K562 (cell line): Measurements from ENCODE around the gene MAP4K4. TPM values are rescaled to one million over a fixed set of nuclear protein-coding genes. Genes with fewer than 3 reads are reported as not detected.

Source experiments
- ATAC-seq: fragments of 200-7000 bp; cut with Tn5 transposase; 3 replicates; pipeline ENCODE4 v1.9.1; 2020; ENCODE audit warnings: moderate library complexity
- BruUV-seq: library from RNA; stranded (reverse); fragments of 400-500 nt; replicated peaks from 2 replicates; lab custom pipeline; 2021; lab: Mats Ljungman, UMichigan
- CTCF ChIA-PET: fragments of 300-600 bp; formaldehyde crosslinking; extraction: SDS; loops from one replicate; lab custom pipeline; 2021; ENCODE audit warnings: low intra/inter-chr PET ratio; lab: Yijun Ruan, JAX
- POLR2A ChIA-PET: fragments of 300-600, 350-650 bp; sonication (Branson Sonifier 250); formaldehyde crosslinking; extraction: SDS; loops from one replicate; lab custom pipeline; 2021; ENCODE audit warnings: antibody characterized with exemption, inconsistent platforms; lab: Yijun Ruan, JAX
- DNase-seq, 4 experiments: peaks; one replicate each; pipeline versions ENCODE4 v3.0.0 to v3.0.0-alpha.2; 2011 to 2018; ENCODE audit warnings: low spot score in 3 of 4, mixed read lengths in 3 of 4; ENCODE audit errors: extremely low read depth in 1 of 4
- FAIRE-seq: peaks from 2 replicates; lab custom pipeline; 2011; peaks lifted over from hg19 to GRCh38; lab: Jason Lieb, UNC
- H2AFZ ChIP-seq: 2 replicates; pipeline ENCODE4 v1.6.0; 2011; ENCODE audit warnings: low read depth, low read length, control low read depth, inconsistent platforms
- H3K27ac ChIP-seq: fragments of 200-600 bp; 3 replicates; pipeline ENCODE4 v1.8.0; 2011; ENCODE audit warnings: low read depth, mild to moderate bottlenecking, control low read depth, inconsistent platforms, low read length, moderate library complexity, mixed read lengths; ENCODE audit errors: extremely low read depth
- H3K27me3 ChIP-seq, 2 experiments: fragments of 300-600 bp in 1 of 2; 2 replicates in 1 of 2; 3 replicates in 1 of 2; pipeline versions ENCODE4 v1.6.0 to v1.8.0; 2011; ENCODE audit warnings: inconsistent platforms in 2 of 2, low read length in 2 of 2, mild to moderate bottlenecking in 1 of 2, mixed read lengths in 1 of 2, moderate library complexity in 1 of 2; ENCODE audit not compliant: control insufficient read depth in 2 of 2, insufficient read depth in 2 of 2
- H3K36me3 ChIP-seq: fragments of 300-600 bp; 3 replicates; pipeline ENCODE4 v1.8.0; 2011; ENCODE audit warnings: mild to moderate bottlenecking, low read length, inconsistent platforms; ENCODE audit not compliant: control insufficient read depth, insufficient read depth
- H3K4me1 ChIP-seq, 2 experiments: fragments of 200-600 bp in 1 of 2; replicated peaks in 1 of 2; 2 replicates in 1 of 2; 3 replicates in 1 of 2; pipeline versions ENCODE4 v1.5.1 to v1.8.0; 2011; ENCODE audit warnings: inconsistent platforms in 2 of 2, low read length in 2 of 2, mild to moderate bottlenecking in 1 of 2, mixed read lengths in 1 of 2, moderate library complexity in 1 of 2; ENCODE audit not compliant: control insufficient read depth in 2 of 2, insufficient read depth in 2 of 2
- H3K4me2 ChIP-seq: 2 replicates; pipeline ENCODE4 v1.6.1; 2011; ENCODE audit warnings: low read length, control low read depth, inconsistent platforms, mixed read lengths; ENCODE audit not compliant: insufficient read depth
- H3K4me3 ChIP-seq: fragments of 200-600 bp; sonication (generic), shearing (Covaris generic); 2 replicates; pipeline ENCODE4 v1.5.1; 2016; ENCODE audit warnings: control low read depth, inconsistent platforms
- H3K79me2 ChIP-seq: fragments of 200-600 bp; 3 replicates; pipeline ENCODE4 v1.8.0; 2011; ENCODE audit warnings: low read length, inconsistent platforms; ENCODE audit not compliant: control insufficient read depth, insufficient read depth
- H3K9ac ChIP-seq, 2 experiments: 2 replicates each; pipeline versions ENCODE4 v1.6.0 to v1.6.1; 2011; ENCODE audit warnings: low read depth in 2 of 2, low read length in 2 of 2, control low read depth in 1 of 2, inconsistent platforms in 1 of 2, mild to moderate bottlenecking in 1 of 2, mixed read lengths in 1 of 2; ENCODE audit not compliant: insufficient read depth in 1 of 2
- H3K9me1 ChIP-seq: one replicate; pipeline ENCODE4 v1.6.0; 2011; ENCODE audit warnings: inconsistent platforms, mild to moderate bottlenecking, low read length, moderate library complexity; ENCODE audit not compliant: control insufficient read depth, insufficient read depth
- H3K9me3 ChIP-seq: replicated peaks from 2 replicates; pipeline ENCODE4 v1.5.1; 2011; ENCODE audit warnings: low read depth, low read length, inconsistent platforms; ENCODE audit not compliant: control insufficient read depth, insufficient read depth
- H4K20me1 ChIP-seq: replicated peaks from 2 replicates; pipeline ENCODE4 v1.6.1; 2011; ENCODE audit warnings: low read length, inconsistent platforms, mixed read lengths; ENCODE audit not compliant: control insufficient read depth, insufficient read depth
- HDAC2 ChIP-seq: fragments of 450-650 bp; IDR thresholded peaks from 2 replicates; pipeline ENCODE4 v1.6.1; 2016; ENCODE audit warnings: mild to moderate bottlenecking
- HNRNPLL ChIP-seq: fragments of 200-400 bp; formaldehyde crosslinking; IDR thresholded peaks from 2 replicates; pipeline ENCODE4 v1.6.1; 2017; ENCODE audit warnings: low read length, low read depth, mild to moderate bottlenecking; ENCODE audit not compliant: poor library complexity, severe bottlenecking
- ILF3 ChIP-seq: fragments of 450-650 bp; IDR thresholded peaks from 2 replicates; pipeline ENCODE4 v1.6.1; 2018; ENCODE audit warnings: antibody characterized with exemption, mild to moderate bottlenecking, moderate library complexity, borderline replicate concordance
- MYBL2 ChIP-seq, 2 experiments: fragments of 450-650 bp in 1 of 2; sonication (generic) in 1 of 2; formaldehyde crosslinking in 1 of 2; IDR thresholded peaks; 2 replicates each; pipeline versions ENCODE4 v1.6.1 to v1.8.1; 2017 to 2022; ENCODE audit warnings: borderline replicate concordance in 1 of 2, inconsistent platforms in 1 of 2, low read depth in 1 of 2, mild to moderate bottlenecking in 1 of 2, missing genetic modification reagents in 1 of 2, moderate library complexity in 1 of 2
- RCOR1 ChIP-seq, 2 experiments: IDR thresholded peaks; 2 replicates each; pipeline ENCODE4 v1.6.1; 2012; ENCODE audit warnings: low read depth in 2 of 2, low read length in 2 of 2, borderline replicate concordance in 1 of 2, improper control_type of control experiment in 1 of 2
- SPI1 ChIP-seq: IDR thresholded peaks from 2 replicates; pipeline ENCODE4 v1.6.1; 2011; ENCODE audit warnings: low read depth, low read length, control low read depth, borderline replicate concordance
- WGBS: fragments of 100-300 bp; shearing (Covaris generic); methylation state at CpG from one replicate; pipeline ENCODE4 v1.1.6; 2016; ENCODE audit warnings: low coverage, mixed read lengths; ENCODE audit not compliant: insufficient coverage; ENCODE audit errors: missing lambda C conversion rate; 5-methylcytosine and 5-hydroxymethylcytosine counted together
- in situ Hi-C: fragments of 300-500 bp; cut with MboI; formaldehyde crosslinking; loops from 4 replicates; pipeline ENCODE4 v1.15.0; 2018; ENCODE audit warnings: inconsistent platforms, mixed read lengths
- intact Hi-C: fragments of 100-400 bp; cut with micrococcal nuclease; formaldehyde crosslinking; loops from 2 replicates; pipeline ENCODE4 v1.14.2; 2022
- polyA plus RNA-seq, 8 experiments: library from polyadenylated mRNA; depleted of rRNA in 4 of 8; stranded (reverse) in 5 of 8; unstranded in 3 of 8; fragments of >200 nt; fragmentation: Nextera tagmentation in 2 of 8; fragmentation: Illumina TruSeq in 1 of 8; extraction: Ambion mirVana in 2 of 8; extraction: Trizol in 1 of 8; gene quantifications; 2 replicates each; pipeline versions ENCODE4 v1.2.1 to v1.2.3, GENCODE V29; 2011 to 2014; ENCODE audit warnings: inconsistent platforms in 1 of 8, missing spikeins in 1 of 8
- total RNA-seq, 7 experiments: library from RNA; depleted of rRNA in 6 of 7; stranded (reverse); fragments of >200 nt in 6 of 7; fragmentation: Illumina TruSeq in 2 of 7; extraction: Trizol in 2 of 7; gene quantifications; 2 replicates each; pipeline versions ENCODE4 v1.2.1 to v1.2.3, GENCODE V29; 2011 to 2021; ENCODE audit warnings: low replicate concordance in 1 of 7
- TF ChIP-seq, protein P1 (sequence below): sonication (generic); formaldehyde crosslinking; IDR thresholded peaks from 2 replicates; pipeline ENCODE4 v1.8.0; 2022; ENCODE audit warnings: missing genetic modification reagents, mild to moderate bottlenecking, borderline replicate concordance
- TF ChIP-seq, protein P2 (sequence below): fragments of 450-650 bp; IDR thresholded peaks from 2 replicates; pipeline ENCODE4 v1.6.1; 2014; ENCODE audit warnings: low read depth, mild to moderate bottlenecking, moderate library complexity, borderline replicate concordance
- TF ChIP-seq, protein P3 (sequence below): fragments of 250-450 bp; sonication (Bioruptor Pico); IDR thresholded peaks from 2 replicates; pipeline ENCODE4 v1.5.0; 2021
- TF ChIP-seq, protein P4 (sequence below): IDR thresholded peaks from 2 replicates; pipeline ENCODE4 v1.6.1; 2014; ENCODE audit warnings: antibody characterized with exemption

The MAP4K4 gene
- total and polyA plus RNA-seq, 9 of the 15 experiments (the other 6 are each of a cell fraction or from before 2014, with no cell fraction given): 7.6 to 76.4 (median 50.6) TPM

GRCh38 chr2:101724125-101724474 is 26.6 kb downstream of the MAP4K4 start:
- no peak for FAIRE-seq
- POLR2A ChIA-PET: interaction anchor here (1.1 kb wide), 1 partner anchor 98 kb away, joined by 4 read pairs; no protein-coding TSS in a partner anchor
- Histone ChIP-seq H3K9me3 (no peaks in the 10 kb centered on the region), H3K9me1 (no peaks in the 10 kb centered on the region), H2AFZ (no peak overlapping the region), H3K36me3 (no peaks in the 10 kb centered on the region), H4K20me1 (peaks cover 16% of the 10 kb centered on the region), H3K9ac (no peak overlapping the region), H3K4me2 (no peak overlapping the region), H3K4me3 (no peak overlapping the region), H3K27me3 (no peaks in the 10 kb centered on the region), H3K4me1 (peaks cover 0 to 4% of the 10 kb centered on the region in 2 experiments; a peak in 3 of 5 replicates), H3K79me2 (peaks cover 80% of the 10 kb centered on the region), H3K27ac (no peak overlapping the region)
- intact Hi-C loops (loop anchor here (10.0 kb wide), 2 partner anchors 209 to 309 kb away; no protein-coding TSS in a partner anchor), in situ Hi-C loops (no loop called here)
- ATAC-seq: no peak
- TF ChIP-seq MYBL2 (IDR thresholded peaks at IDR 0.05; ENCODE audit: low read depth) (no peak), MYBL2 (CRISPR knock-in tag; IDR thresholded peaks at IDR 0.05; ENCODE audit: borderline replicate concordance) (no peak), HDAC2 (no peak), SPI1 (no peak), ILF3 (no peak), RCOR1 (IDR thresholded peaks at IDR 0.05; ENCODE audit: borderline replicate concordance in 1 of 2, low read depth in 2 of 2, low read length in 2 of 2) (no peak), HNRNPLL (no peak)
- TF ChIP-seq, protein P1, sequence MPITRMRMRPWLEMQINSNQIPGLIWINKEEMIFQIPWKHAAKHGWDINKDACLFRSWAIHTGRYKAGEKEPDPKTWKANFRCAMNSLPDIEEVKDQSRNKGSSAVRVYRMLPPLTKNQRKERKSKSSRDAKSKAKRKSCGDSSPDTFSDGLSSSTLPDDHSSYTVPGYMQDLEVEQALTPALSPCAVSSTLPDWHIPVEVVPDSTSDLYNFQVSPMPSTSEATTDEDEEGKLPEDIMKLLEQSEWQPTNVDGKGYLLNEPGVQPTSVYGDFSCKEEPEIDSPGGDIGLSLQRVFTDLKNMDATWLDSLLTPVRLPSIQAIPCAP: no peak
- TF ChIP-seq, protein P2, sequence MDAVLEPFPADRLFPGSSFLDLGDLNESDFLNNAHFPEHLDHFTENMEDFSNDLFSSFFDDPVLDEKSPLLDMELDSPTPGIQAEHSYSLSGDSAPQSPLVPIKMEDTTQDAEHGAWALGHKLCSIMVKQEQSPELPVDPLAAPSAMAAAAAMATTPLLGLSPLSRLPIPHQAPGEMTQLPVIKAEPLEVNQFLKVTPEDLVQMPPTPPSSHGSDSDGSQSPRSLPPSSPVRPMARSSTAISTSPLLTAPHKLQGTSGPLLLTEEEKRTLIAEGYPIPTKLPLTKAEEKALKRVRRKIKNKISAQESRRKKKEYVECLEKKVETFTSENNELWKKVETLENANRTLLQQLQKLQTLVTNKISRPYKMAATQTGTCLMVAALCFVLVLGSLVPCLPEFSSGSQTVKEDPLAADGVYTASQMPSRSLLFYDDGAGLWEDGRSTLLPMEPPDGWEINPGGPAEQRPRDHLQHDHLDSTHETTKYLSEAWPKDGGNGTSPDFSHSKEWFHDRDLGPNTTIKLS: no peak
- TF ChIP-seq, protein P3, sequence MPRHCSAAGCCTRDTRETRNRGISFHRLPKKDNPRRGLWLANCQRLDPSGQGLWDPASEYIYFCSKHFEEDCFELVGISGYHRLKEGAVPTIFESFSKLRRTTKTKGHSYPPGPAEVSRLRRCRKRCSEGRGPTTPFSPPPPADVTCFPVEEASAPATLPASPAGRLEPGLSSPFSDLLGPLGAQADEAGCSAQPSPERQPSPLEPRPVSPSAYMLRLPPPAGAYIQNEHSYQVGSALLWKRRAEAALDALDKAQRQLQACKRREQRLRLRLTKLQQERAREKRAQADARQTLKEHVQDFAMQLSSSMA: no peak
- TF ChIP-seq, protein P4, sequence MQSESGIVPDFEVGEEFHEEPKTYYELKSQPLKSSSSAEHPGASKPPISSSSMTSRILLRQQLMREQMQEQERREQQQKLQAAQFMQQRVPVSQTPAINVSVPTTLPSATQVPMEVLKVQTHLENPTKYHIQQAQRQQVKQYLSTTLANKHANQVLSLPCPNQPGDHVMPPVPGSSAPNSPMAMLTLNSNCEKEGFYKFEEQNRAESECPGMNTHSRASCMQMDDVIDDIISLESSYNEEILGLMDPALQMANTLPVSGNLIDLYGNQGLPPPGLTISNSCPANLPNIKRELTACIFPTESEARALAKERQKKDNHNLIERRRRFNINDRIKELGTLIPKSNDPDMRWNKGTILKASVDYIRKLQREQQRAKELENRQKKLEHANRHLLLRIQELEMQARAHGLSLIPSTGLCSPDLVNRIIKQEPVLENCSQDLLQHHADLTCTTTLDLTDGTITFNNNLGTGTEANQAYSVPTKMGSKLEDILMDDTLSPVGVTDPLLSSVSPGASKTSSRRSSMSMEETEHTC: no peak
- CTCF ChIA-PET: no interaction called here
- BruUV-seq: no TSS peak
- WGBS: 13% methylated on average over 3 of the region's 3 CpGs
- DNase-seq: no peak
